ENCODE results near the gene GCC1.

- TF ChIP-seq CTCF (conservative IDR thresholded peaks at IDR 0.05; ENCODE audit: low read length) (peak; percentile 84), EZH2phosphoT487 (IDR thresholded peaks at IDR 0.05; ENCODE audit: borderline replicate concordance, low read depth, low read length) (no peak)
Observed at GRCh38 chr7:127629268-127629854, 44.0 kb upstream of the GCC1 start.

Data from OCI-LY7 (cell line).